Activated CD4-positive, CD25-positive, alpha-beta regulatory T cell treated with anti-CD3 and anti-CD28 coated beads, Interleukin-2, amount 50 U/mL, for 72 hours (primary cell): ENCODE data around the gene DZIP3.

ENCODE experiments used
- DNase-seq: peaks from one replicate; pipeline ENCODE4 v3.0.0; 2021

DZIP3 gene

GRCh38 chr3:108589081-108589997 is at the start of gene DZIP3, which contains the start of gene CIP2A:
TSS of gene DZIP3 (plus strand) at chr3:108589722. CDS start at chr3:108605407, 15,685 bp downstream.
TSS of gene CIP2A (minus strand) at chr3:108589438. CDS start at chr3:108589375, 63 bp downstream.
- DNase-seq = peak; percentile 86

- no peak for DNase-seq
Measured at GRCh38 chr3:108546247-108546646, 43.3 kb upstream of the DZIP3 start.

GRCh38 chr3:108546692-108547091 is 42.8 kb upstream of the DZIP3 start:
- DNase-seq = no peak

- DNase-seq = no peak
Measured at GRCh38 chr3:108548304-108548703, 41.2 kb upstream of the DZIP3 start.

GRCh38 chr3:108548886-108549285 is 40.6 kb upstream of the DZIP3 start:
- no peak for DNase-seq

GRCh38 chr3:108552267-108553159 is 37.0 kb upstream of the DZIP3 start:
- no peak for DNase-seq

- DNase-seq = no peak
Measured at GRCh38 chr3:108554229-108554628, 35.3 kb upstream of the DZIP3 start.

- DNase-seq = no peak
Measured at GRCh38 chr3:108554913-108555571, 34.5 kb upstream of the DZIP3 start.

- no peak for DNase-seq
Measured at GRCh38 chr3:108555966-108556581, 33.4 kb upstream of the DZIP3 start.

GRCh38 chr3:108562565-108562964 is 27.0 kb upstream of the DZIP3 start:
- no peak for DNase-seq

GRCh38 chr3:108564564-108564963 is 25.0 kb upstream of the DZIP3 start:
- no peak for DNase-seq

- DNase-seq = no peak
Measured at GRCh38 chr3:108565506-108565905, 24.0 kb upstream of the DZIP3 start.

- no peak for DNase-seq
Measured at GRCh38 chr3:108566599-108566998, 22.9 kb upstream of the DZIP3 start.

GRCh38 chr3:108569336-108569735 is 20.2 kb upstream of the DZIP3 start:
- no peak for DNase-seq

- no peak for DNase-seq
Measured at GRCh38 chr3:108578064-108578463, 11.5 kb upstream of the DZIP3 start.

- no peak for DNase-seq
Measured at GRCh38 chr3:108588601-108589000, 921 bp upstream of the DZIP3 start.

- no peak for DNase-seq
Measured at GRCh38 chr3:108589998-108590323, 439 bp downstream of the DZIP3 start.

- no peak for DNase-seq
Measured at GRCh38 chr3:108590460-108590859, 938 bp downstream of the DZIP3 start.

- no peak for DNase-seq
Measured at GRCh38 chr3:108595321-108595720, 5.8 kb downstream of the DZIP3 start.

GRCh38 chr3:108598375-108598774 is 8.9 kb downstream of the DZIP3 start:
- no peak for DNase-seq

GRCh38 chr3:108599677-108600409 is 10.3 kb downstream of the DZIP3 start:
- DNase-seq = no peak
